Stomach (tissue), 9 donors: ENCODE measurements around the gene AVL9. TPM values are rescaled to one million over a fixed set of nuclear protein-coding genes. Genes with fewer than 3 reads are reported as not detected.

Experiments
- DNase-seq, 2 donors: peaks; one replicate each; pipeline versions ENCODE4 v3.0.0 to v3.0.0-alpha.2; 2013 to 2019
- H3K27ac ChIP-seq, 5 donors: fragments of 200-600 bp in 4 of 5; sonication (generic) in 4 of 5; one replicate each; pipeline ENCODE4 v1.5.1; 2013 to 2019; ENCODE audit warnings: mild to moderate bottlenecking in 1 of 5, moderate library complexity in 1 of 5
- H3K27me3 ChIP-seq, 3 donors: fragments of 200-600 bp; sonication (generic); one replicate each; pipeline ENCODE4 v1.5.1; 2017 to 2019; ENCODE audit warnings: mixed run types in 1 of 3
- H3K36me3 ChIP-seq, 4 donors: fragments of 200-600 bp; sonication (generic); 1 replicate in 3 of 4; 2 replicates in 1 of 4; pipeline ENCODE4 v1.5.1; 2016 to 2019
- H3K4me1 ChIP-seq, 4 donors: fragments of 200-600 bp; sonication (generic); one replicate each; pipeline ENCODE4 v1.5.1; 2016 to 2019
- H3K4me3 ChIP-seq, 4 donors: fragments of 200-600 bp; sonication (generic) in 3 of 4; one replicate each; pipeline ENCODE4 v1.5.1; 2016 to 2019; ENCODE audit warnings: mild to moderate bottlenecking in 1 of 4
- H3K9me3 ChIP-seq, 4 donors: fragments of 200-600 bp; sonication (generic); one replicate each; pipeline ENCODE4 v1.5.1; 2016 to 2019
- CTCF ChIP-seq, 7 experiments: fragments of 450-650 bp in 4 of 7; fragments of 200-600 bp in 3 of 7; sonication (generic) in 3 of 7; IDR thresholded peaks; one replicate each; pipeline ENCODE4 v1.5.1; 2016 to 2019; ENCODE audit warnings: antibody characterized with exemption in 7 of 7, control low read depth in 2 of 7, mild to moderate bottlenecking in 1 of 7
- EP300 ChIP-seq: sonication (generic); formaldehyde crosslinking; IDR thresholded peaks from one replicate; pipeline ENCODE4 v1.6.1; 2017; ENCODE audit warnings: antibody characterized with exemption
- POLR2A ChIP-seq, 4 donors: fragments of 450-650 bp; IDR thresholded peaks; one replicate each; pipeline ENCODE4 v1.6.1; 2016; ENCODE audit warnings: antibody characterized with exemption in 4 of 4, control low read depth in 2 of 4, mild to moderate bottlenecking in 1 of 4, moderate library complexity in 1 of 4
- POLR2AphosphoS5 ChIP-seq, 3 donors: sonication (generic); formaldehyde crosslinking; IDR thresholded peaks; one replicate each; pipeline ENCODE4 v1.6.1; 2016; ENCODE audit warnings: antibody characterized with exemption in 3 of 3
- WGBS, 5 donors: extraction: QIAGEN DNeasy Blood & Tissue Kit in 3 of 5; methylation state at CpG; one replicate each; pipeline versions ENCODE4 v1.1.5 to v1.1.7; 2013 to 2018; 5-methylcytosine and 5-hydroxymethylcytosine counted together
- intact Hi-C: fragments of 100-400 bp; cut with DNase I; formaldehyde crosslinking; loops from one replicate; pipeline ENCODE4 v1.15.1; 2023; ENCODE audit warnings: low total_unique reads
- polyA plus RNA-seq, 3 donors: library from polyadenylated mRNA; stranded (reverse); fragments of 200-250 nt; gene quantifications; one replicate each; pipeline ENCODE4 v1.2.3, GENCODE V29; 2013
- total RNA-seq, 5 donors: library from RNA; depleted of rRNA; stranded (reverse); fragments of >200 nt; gene quantifications; one replicate each; pipeline versions ENCODE4 v1.1.0 to v1.2.3, GENCODE V29; 2014 to 2016
- donor health status: healthy with polysubstance abuse.
- donor health status: Bipolar disorder and iron deficiency.
- donor health status: healthy.

The AVL9 gene
- total and polyA plus RNA-seq, 8 donors = 7.2 to 197 (median 36.4) TPM

GRCh38 chr7:32536016-32536415, 40.7 kb downstream of the AVL9 start:
- DNase-seq = no peak
- H3K4me1 ChIP-seq = peaks cover 5 to 54% (median 20%) of the 10 kb centered on the region in 4 donors
- H3K27ac ChIP-seq = no peak overlapping the region
- H3K4me3 ChIP-seq = no peak overlapping the region
- 91 to 98% (median 95%) methylated on average over 2 of the region's 2 CpGs for WGBS, 5 donors
- no peaks in the 10 kb centered on the region for H3K9me3 ChIP-seq
- H3K36me3 ChIP-seq = peaks cover 0 to 8% (median 6%) of the 10 kb centered on the region in 4 donors
- TF ChIP-seq POLR2AphosphoS5 (IDR thresholded peaks at IDR 0.05) (no peak), POLR2A (IDR thresholded peaks at IDR 0.05) (no peak), CTCF (IDR thresholded peaks at IDR 0.05) (no peak), EP300 (no peak)
- intact Hi-C loops = no loop called here
- no peaks in the 10 kb centered on the region for H3K27me3 ChIP-seq

GRCh38 chr7:32536585-32536984, 41.3 kb downstream of the AVL9 start:
- intact Hi-C loops = no loop called here
- Histone ChIP-seq H3K36me3 (peaks cover 0 to 6% (median 4%) of the 10 kb centered on the region in 4 donors), H3K9me3 (no peaks in the 10 kb centered on the region), H3K4me1 (peaks cover 5 to 54% (median 20%) of the 10 kb centered on the region in 4 donors), H3K27ac (no peak overlapping the region), H3K27me3 (no peaks in the 10 kb centered on the region), H3K4me3 (no peak overlapping the region)
- no peak for TF ChIP-seq EP300
- TF ChIP-seq POLR2AphosphoS5 (IDR thresholded peaks at IDR 0.05) = no peak
- no peak for TF ChIP-seq POLR2A (IDR thresholded peaks at IDR 0.05)
- no peak for TF ChIP-seq CTCF (IDR thresholded peaks at IDR 0.05)
- 0 to 50% (median 29%) methylated on average over 1 of the region's 1 CpG for WGBS, 5 donors
- no peak for DNase-seq

GRCh38 chr7:32537760-32538159, 42.5 kb downstream of the AVL9 start:
- no peaks in the 10 kb centered on the region for H3K27me3 ChIP-seq
- H3K4me3 ChIP-seq = no peak overlapping the region
- intact Hi-C loops = no loop called here
- no peak for DNase-seq
- H3K36me3 ChIP-seq = peaks cover 0 to under 1% (median 0%) of the 10 kb centered on the region in 4 donors
- H3K4me1 ChIP-seq = peaks cover 5 to 42% (median 19%) of the 10 kb centered on the region in 4 donors
- TF ChIP-seq CTCF (IDR thresholded peaks at IDR 0.05) (no peak), POLR2AphosphoS5 (IDR thresholded peaks at IDR 0.05) (no peak), EP300 (no peak), POLR2A (IDR thresholded peaks at IDR 0.05) (no peak)
- no peak overlapping the region for H3K27ac ChIP-seq
- no peaks in the 10 kb centered on the region for H3K9me3 ChIP-seq
- WGBS, 5 donors = 65 to 92% (median 82%) methylated on average over 4 of the region's 4 CpGs

GRCh38 chr7:32539366-32539765, 44.1 kb downstream of the AVL9 start:
- no peak for TF ChIP-seq POLR2A (IDR thresholded peaks at IDR 0.05)
- no peak for TF ChIP-seq EP300
- TF ChIP-seq POLR2AphosphoS5 (IDR thresholded peaks at IDR 0.05) = no peak
- TF ChIP-seq CTCF (IDR thresholded peaks at IDR 0.05) = no peak
- H3K9me3 ChIP-seq = no peaks in the 10 kb centered on the region
- intact Hi-C loops = no loop called here
- no peaks in the 10 kb centered on the region for H3K27me3 ChIP-seq
- H3K4me3 ChIP-seq = no peak overlapping the region
- WGBS, 5 donors = 94 to 100% (median 98%) methylated on average over 2 of the region's 2 CpGs
- H3K4me1 ChIP-seq = peaks cover 0 to 27% (median 10%) of the 10 kb centered on the region in 4 donors
- DNase-seq = no peak
- no peak overlapping the region for H3K27ac ChIP-seq
- peaks cover 4 to 17% (median 15%) of the 10 kb centered on the region in 4 donors for H3K36me3 ChIP-seq
